ENCODE measurements around the gene AVEN.
"Not testable (repeated sequence)": the region's sequence is repeated elsewhere in the genome, so short reads cannot be mapped to it uniquely, and the experiment has no call there.

The AVEN gene

GRCh38 chr15:34055868-34056595 lies 17.0 kb upstream of the AVEN start:
- H3K4me3 ChIP-seq (ENCODE audit: low read length), result no peak overlapping the region
- peaks cover 2% of the 10 kb centered on the region for H3K27me3 ChIP-seq (ENCODE audit: insufficient read depth, low read length)
- no peak overlapping the region for H2AFZ ChIP-seq (ENCODE audit: low read depth, low read length)
- no peaks in the 10 kb centered on the region for H3K36me3 ChIP-seq (ENCODE audit: insufficient read depth, low read length)
- no peaks in the 10 kb centered on the region for H3K4me1 ChIP-seq (ENCODE audit: insufficient read depth, low read length)
- no peaks in the 10 kb centered on the region for H3K9me3 ChIP-seq (ENCODE audit: low read length)

GRCh38 chr15:34054081-34054707 lies 15.2 kb upstream of the AVEN start:
- Histone ChIP-seq H3K4me1 (ENCODE audit: insufficient read depth, low read length) (no peaks in the 10 kb centered on the region), H3K4me3 (ENCODE audit: low read length) (no peak overlapping the region), H3K36me3 (ENCODE audit: insufficient read depth, low read length) (no peaks in the 10 kb centered on the region), H2AFZ (ENCODE audit: low read depth, low read length) (no peak overlapping the region), H3K9me3 (ENCODE audit: low read length) (peaks cover 2% of the 10 kb centered on the region), H3K27me3 (ENCODE audit: insufficient read depth, low read length) (peaks cover 2% of the 10 kb centered on the region)

GRCh38 chr15:34050385-34050784 lies 11.4 kb upstream of the AVEN start:
- not testable (repeated sequence) for H2AFZ ChIP-seq (ENCODE audit: low read depth, low read length); H3K4me3 ChIP-seq (ENCODE audit: low read length); H3K4me1 ChIP-seq (ENCODE audit: insufficient read depth, low read length); H3K36me3 ChIP-seq (ENCODE audit: insufficient read depth, low read length); H3K9me3 ChIP-seq (ENCODE audit: low read length); H3K27me3 ChIP-seq (ENCODE audit: insufficient read depth, low read length)

DNA sequence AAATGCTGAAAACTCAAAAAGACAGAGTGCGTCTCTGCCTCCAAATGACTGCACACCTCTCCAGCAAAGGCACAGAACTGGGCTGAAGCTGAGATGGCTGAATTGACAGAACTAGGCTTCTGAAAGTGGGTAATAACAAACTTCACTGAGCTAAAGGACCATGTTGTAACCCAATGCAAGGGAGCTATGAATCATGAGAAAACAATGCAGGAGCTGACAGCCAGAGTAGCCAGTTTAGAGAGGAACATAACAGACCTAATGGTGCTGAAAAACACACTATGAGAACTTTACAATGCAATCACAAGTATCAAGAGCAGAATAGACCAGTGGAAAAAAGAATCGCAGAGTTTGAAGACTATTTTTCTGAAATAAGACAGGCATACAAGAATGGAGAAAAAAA lies 10.1 kb upstream of the AVEN start:
- Histone ChIP-seq H3K4me3 (ENCODE audit: low read length) (no peak overlapping the region), H3K36me3 (ENCODE audit: insufficient read depth, low read length) (no peaks in the 10 kb centered on the region), H2AFZ (ENCODE audit: low read depth, low read length) (no peak overlapping the region), H3K4me1 (ENCODE audit: insufficient read depth, low read length) (no peaks in the 10 kb centered on the region), H3K27me3 (ENCODE audit: insufficient read depth, low read length) (no peaks in the 10 kb centered on the region), H3K9me3 (ENCODE audit: low read length) (peaks cover 3% of the 10 kb centered on the region)

DNA sequence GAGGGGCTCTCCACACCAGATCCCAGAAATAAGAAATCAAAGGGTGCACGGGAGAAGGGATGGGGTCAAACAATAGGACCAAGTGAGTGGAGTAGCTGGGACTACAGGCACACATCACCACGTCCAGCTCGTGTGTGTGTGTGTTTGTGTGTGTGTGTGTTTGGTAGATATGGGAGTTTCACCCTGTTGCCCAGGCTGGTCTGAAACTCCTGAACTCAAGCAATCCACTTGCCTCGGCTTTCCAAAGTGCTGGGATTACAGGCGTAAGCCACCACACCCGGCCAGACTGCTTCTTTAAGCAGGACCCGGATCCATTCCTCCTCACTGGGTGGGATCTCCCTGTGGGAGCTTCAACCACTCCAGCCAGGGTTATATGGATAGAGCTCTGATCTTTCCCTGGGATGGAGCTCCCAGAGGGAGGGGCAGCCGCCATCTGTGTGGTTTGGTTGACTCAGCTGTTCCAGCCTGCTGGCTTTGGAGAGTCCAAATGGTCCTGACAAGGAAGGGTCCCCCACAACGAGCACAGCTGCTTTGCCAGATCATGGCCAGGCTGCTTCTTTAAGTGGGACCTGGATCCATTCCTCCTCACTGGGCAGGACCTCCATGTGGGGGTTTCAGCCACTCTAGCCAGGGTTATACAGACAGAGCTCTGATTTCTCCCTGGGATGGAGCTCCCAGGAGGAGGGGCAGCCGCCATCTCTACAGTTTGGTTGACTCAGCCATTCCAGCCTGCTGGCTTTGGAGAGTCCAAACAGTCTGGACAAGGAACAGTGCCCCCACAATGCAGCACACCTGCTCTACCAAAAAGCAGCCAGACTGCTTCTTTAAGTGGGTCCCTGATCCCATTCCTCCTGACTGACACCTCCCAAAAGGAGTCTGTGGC lies 9.1 kb upstream of the AVEN start:
- H3K4me1 ChIP-seq (ENCODE audit: insufficient read depth, low read length), result no peaks in the 10 kb centered on the region
- H3K9me3 ChIP-seq (ENCODE audit: low read length), result peaks cover 3% of the 10 kb centered on the region
- H3K27me3 ChIP-seq (ENCODE audit: insufficient read depth, low read length), result no peaks in the 10 kb centered on the region
- H3K4me3 ChIP-seq (ENCODE audit: low read length), result no peak overlapping the region
- no peak overlapping the region for H2AFZ ChIP-seq (ENCODE audit: low read depth, low read length)
- H3K36me3 ChIP-seq (ENCODE audit: insufficient read depth, low read length), result no peaks in the 10 kb centered on the region

DNA sequence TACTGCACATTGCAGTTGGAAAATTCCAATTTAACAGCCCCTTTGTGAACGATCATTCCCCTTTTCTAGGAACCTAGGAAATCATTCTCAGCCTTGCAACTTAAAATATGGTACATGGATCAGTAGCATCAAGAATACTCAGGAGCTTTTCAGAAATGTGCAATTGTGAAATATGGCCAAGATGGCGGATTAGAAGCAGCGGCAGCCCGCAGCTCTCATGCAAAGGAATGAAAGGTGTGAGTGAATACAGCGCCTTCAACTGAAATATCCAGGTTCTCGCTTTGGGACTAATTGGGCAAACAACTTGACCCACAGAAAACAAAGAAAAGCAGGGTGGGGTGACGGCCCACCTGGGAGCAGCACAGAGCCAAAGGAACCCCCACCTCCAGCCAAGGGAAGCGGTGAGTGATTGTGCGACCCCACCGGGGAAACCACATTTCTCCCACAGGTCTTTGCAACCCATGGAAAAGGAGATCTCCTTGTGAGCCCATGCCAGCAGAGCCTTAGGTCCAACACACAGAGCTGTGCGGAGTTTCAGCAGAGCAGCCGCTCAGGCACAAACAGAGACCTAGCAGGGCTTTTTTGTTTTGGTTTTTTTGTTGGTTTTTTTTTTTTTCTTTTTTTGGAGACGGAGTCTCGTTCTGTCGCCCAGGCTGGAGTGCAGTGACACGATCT lies 7.6 kb upstream of the AVEN start:
- H3K27me3 ChIP-seq (ENCODE audit: insufficient read depth, low read length), result no peaks in the 10 kb centered on the region
- no peaks in the 10 kb centered on the region for H3K4me1 ChIP-seq (ENCODE audit: insufficient read depth, low read length)
- no peak overlapping the region for H2AFZ ChIP-seq (ENCODE audit: low read depth, low read length)
- no peak overlapping the region for H3K4me3 ChIP-seq (ENCODE audit: low read length)
- no peaks in the 10 kb centered on the region for H3K36me3 ChIP-seq (ENCODE audit: insufficient read depth, low read length)
- peaks cover 3% of the 10 kb centered on the region for H3K9me3 ChIP-seq (ENCODE audit: low read length)

- Histone ChIP-seq H3K27me3 (ENCODE audit: insufficient read depth, low read length) (no peaks in the 10 kb centered on the region), H3K4me3 (ENCODE audit: low read length) (no peak overlapping the region), H2AFZ (ENCODE audit: low read depth, low read length) (no peak overlapping the region), H3K9me3 (ENCODE audit: low read length) (peaks cover 2% of the 10 kb centered on the region), H3K4me1 (ENCODE audit: insufficient read depth, low read length) (peaks cover 7% of the 10 kb centered on the region), H3K36me3 (ENCODE audit: insufficient read depth, low read length) (no peaks in the 10 kb centered on the region)
These were observed 4.8 kb upstream of the AVEN start for GRCh38 chr15:34043813-34044212.

DNA sequence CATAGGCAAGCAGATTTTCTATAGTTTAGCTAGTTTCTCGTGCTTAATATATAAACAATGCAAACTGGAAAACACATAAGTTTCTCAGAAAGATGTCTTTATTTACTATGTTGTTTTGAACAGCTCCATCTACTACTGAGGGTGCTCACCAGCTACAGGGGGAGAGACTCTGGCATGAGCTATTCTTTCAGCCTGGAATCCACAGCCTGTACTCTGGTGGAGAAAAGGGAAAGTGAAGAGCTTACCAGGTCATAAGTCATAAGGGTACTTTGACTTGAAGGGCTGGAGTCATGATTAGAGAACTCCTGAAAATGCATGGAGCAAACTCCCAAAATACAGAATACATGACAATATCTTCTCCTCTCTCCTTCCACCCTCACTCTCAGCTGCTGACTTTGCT lies 4.4 kb upstream of the AVEN start:
- no peak overlapping the region for H2AFZ ChIP-seq (ENCODE audit: low read depth, low read length)
- H3K4me1 ChIP-seq (ENCODE audit: insufficient read depth, low read length), result peaks cover 7% of the 10 kb centered on the region
- H3K4me3 ChIP-seq (ENCODE audit: low read length), result no peak overlapping the region

DNA sequence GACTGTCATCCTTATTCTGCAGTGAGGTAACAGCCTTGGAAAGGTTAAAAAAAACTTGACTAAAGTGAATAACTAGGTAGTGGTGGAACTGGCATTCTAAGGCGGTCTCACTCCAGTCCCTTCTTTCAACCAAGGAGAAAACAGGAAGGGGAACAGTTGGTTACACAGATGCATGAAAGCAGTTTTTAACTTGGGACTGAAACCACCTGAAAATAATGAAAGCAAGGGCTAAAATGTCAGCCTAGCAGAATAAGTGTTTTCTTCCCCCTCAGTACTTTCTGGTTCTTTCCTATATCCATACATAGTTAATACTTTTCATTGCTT lies 748 bp upstream of the AVEN start:
- no peaks in the 10 kb centered on the region for H3K9me3 ChIP-seq (ENCODE audit: low read length)
- H3K36me3 ChIP-seq (ENCODE audit: insufficient read depth, low read length), result no peaks in the 10 kb centered on the region
- H3K4me3 ChIP-seq (ENCODE audit: low read length), result peak overlapping the region; percentile 85
- H2AFZ ChIP-seq (ENCODE audit: low read depth, low read length), result no peak overlapping the region
- H3K4me1 ChIP-seq (ENCODE audit: insufficient read depth, low read length), result peaks cover 10% of the 10 kb centered on the region
- H3K27me3 ChIP-seq (ENCODE audit: insufficient read depth, low read length), result no peaks in the 10 kb centered on the region

More for the DNA sequence above, 4.4 kb upstream of the AVEN start:
- H3K9me3 ChIP-seq (ENCODE audit: low read length), result no peaks in the 10 kb centered on the region
- no peaks in the 10 kb centered on the region for H3K27me3 ChIP-seq (ENCODE audit: insufficient read depth, low read length)
- H3K36me3 ChIP-seq (ENCODE audit: insufficient read depth, low read length), result no peaks in the 10 kb centered on the region

GRCh38 chr15:34038023-34038870 lies 757 bp downstream of the AVEN start:
- no peaks in the 10 kb centered on the region for H3K27me3 ChIP-seq (ENCODE audit: insufficient read depth, low read length)
- peak overlapping the region; percentile 85 for H3K4me3 ChIP-seq (ENCODE audit: low read length)
- H3K4me1 ChIP-seq (ENCODE audit: insufficient read depth, low read length), result peaks cover 10% of the 10 kb centered on the region
- peak overlapping the region; percentile 83 for H2AFZ ChIP-seq (ENCODE audit: low read depth, low read length)
- H3K36me3 ChIP-seq (ENCODE audit: insufficient read depth, low read length), result no peaks in the 10 kb centered on the region
- no peaks in the 10 kb centered on the region for H3K9me3 ChIP-seq (ENCODE audit: low read length)

DNA sequence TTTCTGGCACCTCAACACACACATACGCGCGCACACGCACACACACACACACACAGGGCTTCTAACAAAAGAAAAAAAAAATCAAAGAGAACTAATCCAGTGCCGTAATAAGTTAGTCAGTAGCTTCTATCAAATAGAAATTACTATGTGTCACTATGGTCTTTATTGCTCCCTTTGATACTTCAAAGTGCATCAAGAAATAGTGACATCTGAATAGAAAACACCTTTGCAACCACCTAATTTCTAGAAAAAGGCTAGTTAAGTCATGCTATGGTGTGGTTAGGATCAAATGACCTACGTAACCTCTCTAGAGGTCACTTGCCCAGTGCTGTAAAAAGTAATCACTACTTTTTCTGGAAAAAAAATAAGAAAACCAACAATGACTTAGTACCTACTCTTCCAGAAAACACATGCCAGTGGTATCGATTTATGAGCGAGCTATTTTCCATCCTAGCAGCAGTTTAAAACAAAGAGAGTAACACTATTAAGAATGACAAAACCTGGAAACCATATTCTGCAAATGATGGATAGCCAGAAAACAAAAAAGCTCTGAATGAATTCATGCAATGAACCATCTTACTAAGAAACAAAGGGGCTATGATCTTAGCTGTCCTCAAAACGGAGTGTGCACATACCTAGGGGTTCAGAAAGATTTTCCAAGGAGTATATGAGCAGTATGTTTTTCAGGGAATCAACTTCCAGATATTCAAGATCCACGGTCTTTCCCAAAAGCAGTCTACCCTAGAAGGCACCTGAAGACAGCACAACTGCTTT lies 6.8 kb downstream of the AVEN start:
- no peaks in the 10 kb centered on the region for H3K36me3 ChIP-seq (ENCODE audit: insufficient read depth, low read length)
- H3K27me3 ChIP-seq (ENCODE audit: insufficient read depth, low read length), result no peaks in the 10 kb centered on the region
- peaks cover 2% of the 10 kb centered on the region for H3K9me3 ChIP-seq (ENCODE audit: low read length)

DNA sequence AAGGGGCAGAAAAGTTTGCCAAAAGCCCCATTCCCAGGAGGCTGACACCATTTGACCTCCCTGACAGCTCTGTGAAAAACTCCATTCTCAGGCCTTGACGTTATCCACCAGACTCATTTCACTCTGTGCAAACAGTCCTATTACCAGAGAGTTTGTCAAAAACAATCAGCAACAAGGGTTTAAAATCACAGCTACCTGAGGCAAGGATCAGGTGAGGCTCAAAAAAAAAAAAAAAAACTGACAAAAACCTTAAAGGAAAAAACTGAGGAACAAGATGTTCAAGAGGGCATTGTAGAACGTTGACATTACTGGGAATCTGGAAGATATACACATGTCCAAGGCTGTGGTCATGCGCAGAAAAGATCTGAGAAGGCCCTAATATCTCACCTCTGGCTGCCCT lies 11.4 kb downstream of the AVEN start:
- no peaks in the 10 kb centered on the region for H3K4me1 ChIP-seq (ENCODE audit: insufficient read depth, low read length)
- H3K9me3 ChIP-seq (ENCODE audit: low read length), result peaks cover 2% of the 10 kb centered on the region
- no peaks in the 10 kb centered on the region for H3K27me3 ChIP-seq (ENCODE audit: insufficient read depth, low read length)
- H2AFZ ChIP-seq (ENCODE audit: low read depth, low read length), result no peak overlapping the region
- H3K4me3 ChIP-seq (ENCODE audit: low read length), result no peak overlapping the region
- H3K36me3 ChIP-seq (ENCODE audit: insufficient read depth, low read length), result no peaks in the 10 kb centered on the region

More for the DNA sequence above, 6.8 kb downstream of the AVEN start:
- no peak overlapping the region for H2AFZ ChIP-seq (ENCODE audit: low read depth, low read length)
- no peak overlapping the region for H3K4me3 ChIP-seq (ENCODE audit: low read length)
- no peaks in the 10 kb centered on the region for H3K4me1 ChIP-seq (ENCODE audit: insufficient read depth, low read length)

Data from neuron (in vitro differentiated cells).